Measurements from ENCODE around the gene TMIGD1. TPM values are rescaled to one million over a fixed set of nuclear protein-coding genes. Genes with fewer than 3 reads are reported as not detected.
A peak's percentile ranks its signal among the peaks of the same experiment; 100 is the strongest.

TMIGD1 gene
- total and polyA plus RNA-seq, 2 of the 13 experiments (the other 11 are each of a cell fraction or from before 2014, with no cell fraction given), result not detected

DNA sequence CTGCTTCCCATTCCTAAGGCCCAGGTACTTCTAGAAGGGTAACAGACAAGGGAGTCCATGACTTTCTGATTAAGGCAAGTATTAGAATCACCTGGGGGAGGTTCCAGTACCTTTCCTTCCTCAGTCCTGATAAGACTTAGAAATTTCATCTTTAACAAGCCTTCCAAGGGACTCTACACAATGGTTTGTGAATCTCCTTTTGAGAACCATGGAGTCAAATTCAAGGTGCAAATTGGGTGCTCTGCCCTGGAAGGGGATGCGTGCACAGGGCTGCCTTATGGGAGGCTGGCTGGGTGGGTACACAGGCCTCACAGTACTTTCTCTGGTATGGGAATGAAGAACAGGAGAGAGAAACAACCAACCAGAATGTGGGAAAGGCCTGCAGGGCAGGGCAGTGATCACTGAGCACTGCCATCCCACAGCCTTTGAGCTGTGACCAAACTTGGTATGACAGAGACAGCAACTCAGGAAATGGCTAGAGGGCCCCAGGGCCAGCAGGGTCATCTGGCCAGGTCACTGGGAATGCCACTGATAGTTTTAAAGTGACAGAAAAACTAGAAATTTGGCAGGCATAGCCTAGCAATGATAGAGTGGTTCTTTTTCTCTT, 3.6 kb upstream of the TMIGD1 start (continued):
- TF ChIP-seq IKZF4 (CRISPR knock-in tag; IDR thresholded peaks at IDR 0.05; ENCODE audit: borderline replicate concordance, low read depth, not compliant biosample characterization) (no peak), GLI4 (CRISPR knock-in tag; IDR thresholded peaks at IDR 0.05; ENCODE audit: borderline replicate concordance) (peak; percentile 67; the same call in 1 of the 2 replicates), ZMAT3 (CRISPR knock-in tag; conservative IDR thresholded peaks at IDR 0.05) (no peak), RFXAP (CRISPR knock-in tag; IDR thresholded peaks at IDR 0.05; ENCODE audit: borderline replicate concordance) (0 out of 2 replicates have a peak, but pooled peaks have one; percentile 40), ZNF331 (CRISPR knock-in tag; IDR thresholded peaks at IDR 0.05) (peak; percentile 82), ZNF768 (CRISPR knock-in tag; IDR thresholded peaks at IDR 0.05) (no peak), ZZZ3 (CRISPR knock-in tag; IDR thresholded peaks at IDR 0.05; ENCODE audit: borderline replicate concordance) (no peak), HNRNPUL1 (IDR thresholded peaks at IDR 0.05; ENCODE audit: low read depth, low read length) (no peak), CBFB (CRISPR knock-in tag; IDR thresholded peaks at IDR 0.05) (no peak; the same call in 1 of the 2 replicates), ZNF788 (CRISPR knock-in tag; IDR thresholded peaks at IDR 0.05; ENCODE audit: borderline replicate concordance) (no peak), IKZF1 (IDR thresholded peaks at IDR 0.05) (no peak), ZNF841 (CRISPR knock-in tag; IDR thresholded peaks at IDR 0.05; ENCODE audit: borderline replicate concordance) (no peak), RNF2 (conservative IDR thresholded peaks at IDR 0.05; ENCODE audit: low read depth) (no peak), THYN1 (CRISPR knock-in tag; IDR thresholded peaks at IDR 0.05; ENCODE audit: borderline replicate concordance, low read depth) (no peak)
- TF ChIP-seq, protein P1, sequence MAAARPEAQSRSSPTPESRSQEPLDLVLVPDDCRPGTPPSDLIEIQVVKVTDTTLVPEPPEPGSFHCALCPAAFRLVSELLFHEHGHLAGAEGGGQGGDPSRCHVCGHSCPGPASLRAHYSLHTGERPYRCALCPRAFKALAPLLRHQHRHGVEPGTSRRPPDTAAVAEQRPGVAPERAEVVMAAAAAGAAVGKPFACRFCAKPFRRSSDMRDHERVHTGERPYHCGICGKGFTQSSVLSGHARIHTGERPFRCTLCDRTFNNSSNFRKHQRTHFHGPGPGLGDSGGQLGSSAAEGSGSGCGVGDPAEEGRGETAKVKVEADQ (CRISPR knock-in tag; IDR thresholded peaks at IDR 0.05; ENCODE audit: borderline replicate concordance), result 0 out of 2 replicates have a peak, but pooled peaks have one; percentile 51
- TF ChIP-seq, protein P2, sequence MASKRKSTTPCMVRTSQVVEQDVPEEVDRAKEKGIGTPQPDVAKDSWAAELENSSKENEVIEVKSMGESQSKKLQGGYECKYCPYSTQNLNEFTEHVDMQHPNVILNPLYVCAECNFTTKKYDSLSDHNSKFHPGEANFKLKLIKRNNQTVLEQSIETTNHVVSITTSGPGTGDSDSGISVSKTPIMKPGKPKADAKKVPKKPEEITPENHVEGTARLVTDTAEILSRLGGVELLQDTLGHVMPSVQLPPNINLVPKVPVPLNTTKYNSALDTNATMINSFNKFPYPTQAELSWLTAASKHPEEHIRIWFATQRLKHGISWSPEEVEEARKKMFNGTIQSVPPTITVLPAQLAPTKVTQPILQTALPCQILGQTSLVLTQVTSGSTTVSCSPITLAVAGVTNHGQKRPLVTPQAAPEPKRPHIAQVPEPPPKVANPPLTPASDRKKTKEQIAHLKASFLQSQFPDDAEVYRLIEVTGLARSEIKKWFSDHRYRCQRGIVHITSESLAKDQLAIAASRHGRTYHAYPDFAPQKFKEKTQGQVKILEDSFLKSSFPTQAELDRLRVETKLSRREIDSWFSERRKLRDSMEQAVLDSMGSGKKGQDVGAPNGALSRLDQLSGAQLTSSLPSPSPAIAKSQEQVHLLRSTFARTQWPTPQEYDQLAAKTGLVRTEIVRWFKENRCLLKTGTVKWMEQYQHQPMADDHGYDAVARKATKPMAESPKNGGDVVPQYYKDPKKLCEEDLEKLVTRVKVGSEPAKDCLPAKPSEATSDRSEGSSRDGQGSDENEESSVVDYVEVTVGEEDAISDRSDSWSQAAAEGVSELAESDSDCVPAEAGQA (IDR thresholded peaks at IDR 0.05; ENCODE audit: low read depth), result no peak
- TF ChIP-seq, protein P2 (CRISPR knock-in tag; IDR thresholded peaks at IDR 0.05; ENCODE audit: borderline replicate concordance), result no peak
- TF ChIP-seq, protein P3, sequence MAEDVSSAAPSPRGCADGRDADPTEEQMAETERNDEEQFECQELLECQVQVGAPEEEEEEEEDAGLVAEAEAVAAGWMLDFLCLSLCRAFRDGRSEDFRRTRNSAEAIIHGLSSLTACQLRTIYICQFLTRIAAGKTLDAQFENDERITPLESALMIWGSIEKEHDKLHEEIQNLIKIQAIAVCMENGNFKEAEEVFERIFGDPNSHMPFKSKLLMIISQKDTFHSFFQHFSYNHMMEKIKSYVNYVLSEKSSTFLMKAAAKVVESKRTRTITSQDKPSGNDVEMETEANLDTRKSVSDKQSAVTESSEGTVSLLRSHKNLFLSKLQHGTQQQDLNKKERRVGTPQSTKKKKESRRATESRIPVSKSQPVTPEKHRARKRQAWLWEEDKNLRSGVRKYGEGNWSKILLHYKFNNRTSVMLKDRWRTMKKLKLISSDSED (CRISPR knock-in tag; IDR thresholded peaks at IDR 0.05), result no peak
- TF ChIP-seq, protein P4, sequence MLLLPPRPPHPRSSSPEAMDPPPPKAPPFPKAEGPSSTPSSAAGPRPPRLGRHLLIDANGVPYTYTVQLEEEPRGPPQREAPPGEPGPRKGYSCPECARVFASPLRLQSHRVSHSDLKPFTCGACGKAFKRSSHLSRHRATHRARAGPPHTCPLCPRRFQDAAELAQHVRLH (CRISPR knock-in tag; IDR thresholded peaks at IDR 0.05; ENCODE audit: borderline replicate concordance, low read depth), result no peak
